GM12891 (cell line): ENCODE data around the gene COP1.

Source experiments
- PAX5 ChIP-seq: IDR thresholded peaks from 2 replicates; pipeline ENCODE4 v1.6.1; 2011; ENCODE audit warnings: low read length, moderate library complexity, mild to moderate bottlenecking; ENCODE audit not compliant: insufficient read depth, severe bottlenecking
- POLR2A ChIP-seq: IDR thresholded peaks from 2 replicates; pipeline ENCODE4 v1.6.1; 2011; ENCODE audit warnings: low read depth, low read length, control low read depth
- POLR2AphosphoS5 ChIP-seq: IDR thresholded peaks from 2 replicates; pipeline ENCODE4 v1.6.1; 2011; ENCODE audit warnings: low read depth, low read length, control low read depth

DNA sequence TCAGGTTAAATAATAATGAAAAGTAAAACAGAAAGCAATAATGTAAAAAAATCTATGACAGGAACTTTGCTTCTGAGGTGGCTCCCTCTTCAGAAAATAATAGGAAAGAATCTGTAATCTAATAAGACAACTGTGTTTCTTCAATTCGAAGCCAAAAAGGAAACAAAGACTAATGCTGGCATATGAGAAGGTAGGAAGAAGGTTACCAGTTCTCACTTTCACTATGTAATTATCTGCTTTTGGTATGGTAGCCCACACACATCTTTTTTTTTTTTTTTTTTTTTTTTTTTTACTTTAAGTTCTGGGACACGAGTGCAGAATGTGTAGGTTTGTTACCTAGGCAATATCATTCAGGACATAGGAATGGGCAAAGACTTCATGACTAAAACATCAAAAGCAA lies 47.1 kb downstream of the COP1 start:
- TF ChIP-seq POLR2AphosphoS5: no peak
- TF ChIP-seq PAX5: no peak
- TF ChIP-seq POLR2A: no peak
